Ishikawa (cell line): Measurements from ENCODE around the gene DNAJB1.

Experiments
- CEBPB ChIP-seq: IDR thresholded peaks from 2 replicates; pipeline ENCODE4 v1.6.1; 2012
- CREB1 ChIP-seq: IDR thresholded peaks from 2 replicates; pipeline ENCODE4 v1.6.1; 2012; ENCODE audit warnings: low read depth
- EGR1 ChIP-seq: IDR thresholded peaks from 2 replicates; pipeline ENCODE4 v1.6.1; 2012
- EP300 ChIP-seq: IDR thresholded peaks from 2 replicates; pipeline ENCODE4 v1.6.1; 2012; ENCODE audit warnings: borderline replicate concordance
- FOXM1 ChIP-seq: IDR thresholded peaks from 2 replicates; pipeline ENCODE4 v1.6.1; 2012; ENCODE audit warnings: low read depth, borderline replicate concordance
- NFIC ChIP-seq: IDR thresholded peaks from 2 replicates; pipeline ENCODE4 v1.6.1; 2012
- RAD21 ChIP-seq: IDR thresholded peaks from 2 replicates; pipeline ENCODE4 v1.6.1; 2012; ENCODE audit warnings: low read depth
- TAF1 ChIP-seq: IDR thresholded peaks from 2 replicates; pipeline ENCODE4 v1.6.1; 2012; ENCODE audit warnings: low read depth, mild to moderate bottlenecking
- TCF12 ChIP-seq: IDR thresholded peaks from 2 replicates; pipeline ENCODE4 v1.6.1; 2012; ENCODE audit warnings: low read depth
- TEAD4 ChIP-seq: IDR thresholded peaks from 2 replicates; pipeline ENCODE4 v1.6.1; 2012
- YY1 ChIP-seq: IDR thresholded peaks from 2 replicates; pipeline ENCODE4 v1.6.1; 2012; ENCODE audit warnings: low read depth
- ZBTB7A ChIP-seq: IDR thresholded peaks from 2 replicates; pipeline ENCODE4 v1.6.1; 2012; ENCODE audit warnings: low read depth
- TF ChIP-seq, protein P1 (sequence below): IDR thresholded peaks from 2 replicates; pipeline ENCODE4 v1.6.1; 2012; ENCODE audit warnings: low read depth, mild to moderate bottlenecking
- TF ChIP-seq, protein P2 (sequence below): IDR thresholded peaks from 2 replicates; pipeline ENCODE4 v1.6.1; 2012
- TF ChIP-seq, protein P3 (sequence below): IDR thresholded peaks from 2 replicates; pipeline ENCODE4 v1.6.1; 2012

DNAJB1 gene

DNA sequence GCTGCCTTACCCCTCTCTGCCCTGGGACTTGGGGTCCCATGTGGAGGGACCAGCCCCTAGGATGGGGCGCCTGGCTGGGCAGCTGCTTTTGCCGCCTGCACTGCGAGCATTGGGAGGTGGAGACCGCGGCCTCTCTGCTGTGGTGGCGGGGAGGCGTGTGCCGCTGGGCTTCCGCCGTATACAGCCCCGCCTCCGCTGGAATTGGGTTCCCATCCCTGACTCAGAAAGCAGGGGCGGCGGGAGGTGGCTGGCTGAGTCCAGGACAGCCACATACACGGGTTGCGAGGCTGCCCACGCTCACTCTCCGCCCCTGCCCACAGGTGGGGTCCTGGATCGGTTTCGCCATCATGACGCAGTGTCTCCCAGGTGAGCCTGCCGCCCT, 47.1 kb upstream of the DNAJB1 start:
- TF ChIP-seq EP300 (no peak), RAD21 (no peak), TEAD4 (no peak), ZBTB7A (no peak), YY1 (no peak), CREB1 (no peak), NFIC (no peak), TAF1 (no peak), CEBPB (no peak), FOXM1 (no peak), TCF12 (no peak), EGR1 (no peak)
- TF ChIP-seq, protein P1, sequence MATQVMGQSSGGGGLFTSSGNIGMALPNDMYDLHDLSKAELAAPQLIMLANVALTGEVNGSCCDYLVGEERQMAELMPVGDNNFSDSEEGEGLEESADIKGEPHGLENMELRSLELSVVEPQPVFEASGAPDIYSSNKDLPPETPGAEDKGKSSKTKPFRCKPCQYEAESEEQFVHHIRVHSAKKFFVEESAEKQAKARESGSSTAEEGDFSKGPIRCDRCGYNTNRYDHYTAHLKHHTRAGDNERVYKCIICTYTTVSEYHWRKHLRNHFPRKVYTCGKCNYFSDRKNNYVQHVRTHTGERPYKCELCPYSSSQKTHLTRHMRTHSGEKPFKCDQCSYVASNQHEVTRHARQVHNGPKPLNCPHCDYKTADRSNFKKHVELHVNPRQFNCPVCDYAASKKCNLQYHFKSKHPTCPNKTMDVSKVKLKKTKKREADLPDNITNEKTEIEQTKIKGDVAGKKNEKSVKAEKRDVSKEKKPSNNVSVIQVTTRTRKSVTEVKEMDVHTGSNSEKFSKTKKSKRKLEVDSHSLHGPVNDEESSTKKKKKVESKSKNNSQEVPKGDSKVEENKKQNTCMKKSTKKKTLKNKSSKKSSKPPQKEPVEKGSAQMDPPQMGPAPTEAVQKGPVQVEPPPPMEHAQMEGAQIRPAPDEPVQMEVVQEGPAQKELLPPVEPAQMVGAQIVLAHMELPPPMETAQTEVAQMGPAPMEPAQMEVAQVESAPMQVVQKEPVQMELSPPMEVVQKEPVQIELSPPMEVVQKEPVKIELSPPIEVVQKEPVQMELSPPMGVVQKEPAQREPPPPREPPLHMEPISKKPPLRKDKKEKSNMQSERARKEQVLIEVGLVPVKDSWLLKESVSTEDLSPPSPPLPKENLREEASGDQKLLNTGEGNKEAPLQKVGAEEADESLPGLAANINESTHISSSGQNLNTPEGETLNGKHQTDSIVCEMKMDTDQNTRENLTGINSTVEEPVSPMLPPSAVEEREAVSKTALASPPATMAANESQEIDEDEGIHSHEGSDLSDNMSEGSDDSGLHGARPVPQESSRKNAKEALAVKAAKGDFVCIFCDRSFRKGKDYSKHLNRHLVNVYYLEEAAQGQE, result no peak
- TF ChIP-seq, protein P2, sequence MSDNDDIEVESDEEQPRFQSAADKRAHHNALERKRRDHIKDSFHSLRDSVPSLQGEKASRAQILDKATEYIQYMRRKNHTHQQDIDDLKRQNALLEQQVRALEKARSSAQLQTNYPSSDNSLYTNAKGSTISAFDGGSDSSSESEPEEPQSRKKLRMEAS, result no peak
- TF ChIP-seq, protein P3, sequence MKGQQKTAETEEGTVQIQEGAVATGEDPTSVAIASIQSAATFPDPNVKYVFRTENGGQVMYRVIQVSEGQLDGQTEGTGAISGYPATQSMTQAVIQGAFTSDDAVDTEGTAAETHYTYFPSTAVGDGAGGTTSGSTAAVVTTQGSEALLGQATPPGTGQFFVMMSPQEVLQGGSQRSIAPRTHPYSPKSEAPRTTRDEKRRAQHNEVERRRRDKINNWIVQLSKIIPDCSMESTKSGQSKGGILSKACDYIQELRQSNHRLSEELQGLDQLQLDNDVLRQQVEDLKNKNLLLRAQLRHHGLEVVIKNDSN, result no peak

DNA sequence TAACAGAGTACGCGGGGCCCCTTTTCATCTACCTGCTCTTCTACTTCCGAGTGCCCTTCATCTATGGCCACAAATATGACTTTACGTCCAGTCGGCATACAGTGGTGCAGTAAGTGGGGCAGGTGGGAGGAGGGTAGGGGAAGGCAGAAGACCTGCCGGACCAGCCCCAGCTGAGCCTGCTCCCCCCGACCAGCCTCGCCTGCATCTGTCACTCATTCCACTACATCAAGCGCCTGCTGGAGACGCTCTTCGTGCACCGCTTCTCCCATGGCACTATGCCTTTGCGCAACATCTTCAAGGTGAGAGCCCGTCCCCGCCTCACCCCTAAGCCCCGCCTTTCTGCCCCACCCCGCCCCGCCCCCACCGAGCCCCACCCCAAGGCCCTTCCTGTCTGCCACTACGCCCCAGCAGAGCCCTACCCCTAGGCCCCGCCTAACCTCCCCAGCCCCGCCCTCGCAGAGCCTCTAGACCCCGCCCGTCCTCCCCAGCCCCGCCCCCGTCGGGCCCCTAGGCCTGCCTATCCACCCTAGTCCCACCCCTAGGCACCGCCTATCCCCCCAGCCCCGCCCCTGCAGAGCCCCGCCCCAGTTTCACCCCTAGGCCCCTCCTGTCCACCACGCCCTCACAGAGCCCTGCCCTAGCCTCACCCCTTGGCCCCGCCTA, 45.9 kb upstream of the DNAJB1 start:
- TF ChIP-seq CEBPB, result peak; percentile 95
- TF ChIP-seq, protein P2, result peak; percentile 50; the same call in 1 of the 2 replicates
- TF ChIP-seq, protein P1, result no peak
- TF ChIP-seq TCF12, result no peak
- TF ChIP-seq RAD21, result no peak
- TF ChIP-seq TAF1, result no peak
- TF ChIP-seq, protein P3, result no peak
- TF ChIP-seq ZBTB7A, result no peak

DNA sequence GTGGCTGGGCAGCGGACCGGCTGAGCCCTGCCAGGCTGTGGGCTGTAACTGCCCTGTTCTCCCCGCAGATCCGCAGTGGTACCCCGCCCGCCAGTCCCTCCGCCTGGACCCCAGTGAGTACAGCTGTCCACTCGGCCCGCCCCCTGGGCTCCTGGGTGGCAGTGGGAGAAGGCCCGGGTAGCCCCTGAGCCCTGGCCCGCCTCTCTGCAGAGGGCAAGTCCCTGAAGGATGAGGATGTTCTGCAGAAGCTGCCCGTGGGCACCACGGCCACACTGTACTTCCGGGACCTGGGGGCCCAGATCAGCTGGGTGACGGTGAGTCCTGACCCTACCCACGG, 45.4 kb upstream of the DNAJB1 start:
- no peak for TF ChIP-seq TAF1
- TF ChIP-seq RAD21, result no peak
- no peak for TF ChIP-seq TEAD4
- TF ChIP-seq FOXM1, result no peak
- no peak for TF ChIP-seq YY1
- TF ChIP-seq NFIC, result no peak
- TF ChIP-seq, protein P1, result no peak
- TF ChIP-seq EGR1, result no peak
- TF ChIP-seq, protein P2, result no peak
- TF ChIP-seq EP300, result no peak
- TF ChIP-seq, protein P3, result no peak
- TF ChIP-seq ZBTB7A, result no peak
- TF ChIP-seq TCF12, result no peak
